Erythroblast (primary cell): ENCODE measurements around the gene ZNF107.

Experiments used
- DNase-seq, 2 experiments: peaks; one replicate each; lab custom pipeline; 2025; lab: John Stamatoyannopoulos, UW
- GATA1 ChIP-seq: IDR thresholded peaks from 2 replicates; pipeline ENCODE4 v1.6.1; 2011; ENCODE audit warnings: low read depth, mild to moderate bottlenecking, control low read depth, low read length, moderate library complexity
- POLR2A ChIP-seq: IDR thresholded peaks from 2 replicates; pipeline ENCODE4 v1.6.1; 2011; ENCODE audit warnings: mild to moderate bottlenecking, low read length

ZNF107 gene

GRCh38 chr7:64665980-64666662, at the start of gene ZNF107:
Gene ZNF107 (plus strand): TSS chr7:64666133. CDS start chr7:64666283, 150 bp downstream.
- no peak for TF ChIP-seq GATA1
- peak; percentile 86 for TF ChIP-seq POLR2A
- peak; percentile 92 to 95 for DNase-seq

GRCh38 chr7:64618785-64619456, 47.0 kb upstream of the ZNF107 start:
- TF ChIP-seq POLR2A (no peak), GATA1 (no peak)
- DNase-seq: peak; percentile 70 to 79

- peak; percentile 17 for DNase-seq
- TF ChIP-seq POLR2A (no peak), GATA1 (no peak)
Measured at GRCh38 chr7:64619705-64620104, 46.2 kb upstream of the ZNF107 start.

- no peak for TF ChIP-seq GATA1
Measured at GRCh38 chr7:64621656-64622055, 44.3 kb upstream of the ZNF107 start.

GRCh38 chr7:64625114-64626082, 40.5 kb upstream of the ZNF107 start:
- no peak for TF ChIP-seq POLR2A
- TF ChIP-seq GATA1: no peak
- peak; percentile 35 to 58 for DNase-seq

More at GRCh38 chr7:64621656-64622055, 44.3 kb upstream of the ZNF107 start:
- DNase-seq: no peak

- TF ChIP-seq GATA1 (no peak), POLR2A (no peak)
- no peak for DNase-seq
Measured at GRCh38 chr7:64626083-64626469, 39.9 kb upstream of the ZNF107 start.

- TF ChIP-seq GATA1: no peak
- TF ChIP-seq POLR2A: no peak
- DNase-seq: no peak
Measured at GRCh38 chr7:64626557-64626956, 39.4 kb upstream of the ZNF107 start.

- DNase-seq: no peak
- TF ChIP-seq GATA1: no peak
- no peak for TF ChIP-seq POLR2A
Measured at GRCh38 chr7:64628192-64628591, 37.7 kb upstream of the ZNF107 start.

- no peak for DNase-seq
- TF ChIP-seq POLR2A: no peak
- no peak for TF ChIP-seq GATA1
Measured at GRCh38 chr7:64628721-64629120, 37.2 kb upstream of the ZNF107 start.

GRCh38 chr7:64630496-64630895, 35.4 kb upstream of the ZNF107 start:
- TF ChIP-seq POLR2A (no peak), GATA1 (no peak)
- peak; percentile 4 to 11 for DNase-seq

GRCh38 chr7:64632029-64632428, 33.9 kb upstream of the ZNF107 start:
- DNase-seq: no peak
- TF ChIP-seq POLR2A (no peak), GATA1 (no peak)

GRCh38 chr7:64633401-64633800, 32.5 kb upstream of the ZNF107 start:
- DNase-seq: no peak
- no peak for TF ChIP-seq GATA1
- no peak for TF ChIP-seq POLR2A

GRCh38 chr7:64634406-64635062, 31.4 kb upstream of the ZNF107 start:
- TF ChIP-seq POLR2A (no peak), GATA1 (no peak)
- no peak for DNase-seq

GRCh38 chr7:64636386-64636785, 29.5 kb upstream of the ZNF107 start:
- DNase-seq: peak in 1 of 2 experiments; percentile 5
- TF ChIP-seq POLR2A (no peak), GATA1 (no peak)
